Measurements from ENCODE around the gene CEP128.

CEP128 gene

GRCh38 chr14:80464531-80465149, 476.9 kb downstream of the CEP128 start:
- DNase-seq = no peak

- no peak for DNase-seq
These were observed 485.3 kb downstream of the CEP128 start for GRCh38 chr14:80456209-80456608.

- no peak for DNase-seq
These were observed 486.5 kb downstream of the CEP128 start for GRCh38 chr14:80455031-80455430.

- DNase-seq = no peak
These were observed 493.3 kb downstream of the CEP128 start for GRCh38 chr14:80448267-80448666.

DNA sequence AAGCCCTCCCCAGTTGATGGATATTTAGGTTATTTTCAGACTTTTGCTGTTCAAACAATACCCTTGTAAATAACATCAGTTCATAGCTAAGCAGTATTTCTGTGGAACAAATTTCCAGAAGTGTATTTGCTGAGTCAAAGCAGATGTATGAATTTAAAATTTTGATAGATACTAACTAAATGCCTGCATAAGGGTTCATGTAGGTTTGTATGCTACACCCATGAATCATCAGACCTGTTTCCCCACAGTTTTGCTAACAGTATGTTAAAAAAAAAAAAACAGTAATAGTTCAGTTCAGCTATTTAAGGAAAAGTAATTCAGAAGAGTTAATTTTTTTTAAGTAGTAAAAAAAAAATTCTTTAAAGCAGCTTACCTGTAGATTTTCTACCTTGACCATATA, 494.1 kb downstream of the CEP128 start:
- DNase-seq = no peak
